K562 (cell line): Measurements from ENCODE around the gene COL1A1. TPM values are rescaled to one million over a fixed set of nuclear protein-coding genes. Genes with fewer than 3 reads are reported as not detected.

Source experiments
- ATAC-seq: fragments of 200-7000 bp; cut with Tn5 transposase; 3 replicates; pipeline ENCODE4 v1.9.1; 2020; ENCODE audit warnings: moderate library complexity
- BruUV-seq: library from RNA; stranded (reverse); fragments of 400-500 nt; replicated peaks from 2 replicates; lab custom pipeline; 2021; lab: Mats Ljungman, UMichigan
- CTCF ChIA-PET: fragments of 300-600 bp; formaldehyde crosslinking; extraction: SDS; loops from one replicate; lab custom pipeline; 2021; ENCODE audit warnings: low intra/inter-chr PET ratio; lab: Yijun Ruan, JAX
- POLR2A ChIA-PET: fragments of 300-600, 350-650 bp; sonication (Branson Sonifier 250); formaldehyde crosslinking; extraction: SDS; loops from one replicate; lab custom pipeline; 2021; ENCODE audit warnings: antibody characterized with exemption, inconsistent platforms; lab: Yijun Ruan, JAX
- DNase-seq, 4 experiments: peaks; one replicate each; pipeline versions ENCODE4 v3.0.0 to v3.0.0-alpha.2; 2011 to 2018; ENCODE audit warnings: low spot score in 3 of 4, mixed read lengths in 3 of 4; ENCODE audit errors: extremely low read depth in 1 of 4
- FAIRE-seq: peaks from 2 replicates; lab custom pipeline; 2011; peaks lifted over from hg19 to GRCh38; lab: Jason Lieb, UNC
- H2AFZ ChIP-seq: 2 replicates; pipeline ENCODE4 v1.6.0; 2011; ENCODE audit warnings: low read depth, low read length, control low read depth, inconsistent platforms
- H3K27ac ChIP-seq: fragments of 200-600 bp; 3 replicates; pipeline ENCODE4 v1.8.0; 2011; ENCODE audit warnings: low read depth, mild to moderate bottlenecking, control low read depth, inconsistent platforms, low read length, moderate library complexity, mixed read lengths; ENCODE audit errors: extremely low read depth
- H3K27me3 ChIP-seq, 2 experiments: fragments of 300-600 bp in 1 of 2; 2 replicates in 1 of 2; 3 replicates in 1 of 2; pipeline versions ENCODE4 v1.6.0 to v1.8.0; 2011; ENCODE audit warnings: inconsistent platforms in 2 of 2, low read length in 2 of 2, mild to moderate bottlenecking in 1 of 2, mixed read lengths in 1 of 2, moderate library complexity in 1 of 2; ENCODE audit not compliant: control insufficient read depth in 2 of 2, insufficient read depth in 2 of 2
- H3K36me3 ChIP-seq: fragments of 300-600 bp; 3 replicates; pipeline ENCODE4 v1.8.0; 2011; ENCODE audit warnings: mild to moderate bottlenecking, low read length, inconsistent platforms; ENCODE audit not compliant: control insufficient read depth, insufficient read depth
- H3K4me1 ChIP-seq, 2 experiments: fragments of 200-600 bp in 1 of 2; replicated peaks in 1 of 2; 2 replicates in 1 of 2; 3 replicates in 1 of 2; pipeline versions ENCODE4 v1.5.1 to v1.8.0; 2011; ENCODE audit warnings: inconsistent platforms in 2 of 2, low read length in 2 of 2, mild to moderate bottlenecking in 1 of 2, mixed read lengths in 1 of 2, moderate library complexity in 1 of 2; ENCODE audit not compliant: control insufficient read depth in 2 of 2, insufficient read depth in 2 of 2
- H3K4me2 ChIP-seq: 2 replicates; pipeline ENCODE4 v1.6.1; 2011; ENCODE audit warnings: low read length, control low read depth, inconsistent platforms, mixed read lengths; ENCODE audit not compliant: insufficient read depth
- H3K4me3 ChIP-seq: fragments of 200-600 bp; sonication (generic), shearing (Covaris generic); 2 replicates; pipeline ENCODE4 v1.5.1; 2016; ENCODE audit warnings: control low read depth, inconsistent platforms
- H3K79me2 ChIP-seq: fragments of 200-600 bp; 3 replicates; pipeline ENCODE4 v1.8.0; 2011; ENCODE audit warnings: low read length, inconsistent platforms; ENCODE audit not compliant: control insufficient read depth, insufficient read depth
- H3K9ac ChIP-seq, 2 experiments: 2 replicates each; pipeline versions ENCODE4 v1.6.0 to v1.6.1; 2011; ENCODE audit warnings: low read depth in 2 of 2, low read length in 2 of 2, control low read depth in 1 of 2, inconsistent platforms in 1 of 2, mild to moderate bottlenecking in 1 of 2, mixed read lengths in 1 of 2; ENCODE audit not compliant: insufficient read depth in 1 of 2
- H3K9me1 ChIP-seq: one replicate; pipeline ENCODE4 v1.6.0; 2011; ENCODE audit warnings: inconsistent platforms, mild to moderate bottlenecking, low read length, moderate library complexity; ENCODE audit not compliant: control insufficient read depth, insufficient read depth
- H3K9me3 ChIP-seq: replicated peaks from 2 replicates; pipeline ENCODE4 v1.5.1; 2011; ENCODE audit warnings: low read depth, low read length, inconsistent platforms; ENCODE audit not compliant: control insufficient read depth, insufficient read depth
- H4K20me1 ChIP-seq: replicated peaks from 2 replicates; pipeline ENCODE4 v1.6.1; 2011; ENCODE audit warnings: low read length, inconsistent platforms, mixed read lengths; ENCODE audit not compliant: control insufficient read depth, insufficient read depth
- CEBPB ChIP-seq: fragments of 450-650 bp; IDR thresholded peaks from 2 replicates; pipeline ENCODE4 v1.6.1; 2016; ENCODE audit warnings: missing genetic modification characterization, missing compliant biosample characterization
- FOXK1 ChIP-seq: sonication (generic); formaldehyde crosslinking; IDR thresholded peaks from 2 replicates; pipeline ENCODE4 v1.8.0; 2022; ENCODE audit warnings: missing genetic modification reagents, mild to moderate bottlenecking, borderline replicate concordance
- PURB ChIP-seq: sonication (generic); formaldehyde crosslinking; IDR thresholded peaks from 2 replicates; pipeline ENCODE4 v1.9.0; 2021; ENCODE audit warnings: low read depth, mild to moderate bottlenecking, missing genetic modification reagents
- WGBS: fragments of 100-300 bp; shearing (Covaris generic); methylation state at CpG from one replicate; pipeline ENCODE4 v1.1.6; 2016; ENCODE audit warnings: low coverage, mixed read lengths; ENCODE audit not compliant: insufficient coverage; ENCODE audit errors: missing lambda C conversion rate; 5-methylcytosine and 5-hydroxymethylcytosine counted together
- in situ Hi-C: fragments of 300-500 bp; cut with MboI; formaldehyde crosslinking; loops from 4 replicates; pipeline ENCODE4 v1.15.0; 2018; ENCODE audit warnings: inconsistent platforms, mixed read lengths
- intact Hi-C: fragments of 100-400 bp; cut with micrococcal nuclease; formaldehyde crosslinking; loops from 2 replicates; pipeline ENCODE4 v1.14.2; 2022
- polyA plus RNA-seq, 8 experiments: library from polyadenylated mRNA; depleted of rRNA in 4 of 8; stranded (reverse) in 5 of 8; unstranded in 3 of 8; fragments of >200 nt; fragmentation: Nextera tagmentation in 2 of 8; fragmentation: Illumina TruSeq in 1 of 8; extraction: Ambion mirVana in 2 of 8; extraction: Trizol in 1 of 8; gene quantifications; 2 replicates each; pipeline versions ENCODE4 v1.2.1 to v1.2.3, GENCODE V29; 2011 to 2014; ENCODE audit warnings: inconsistent platforms in 1 of 8, missing spikeins in 1 of 8
- total RNA-seq, 7 experiments: library from RNA; depleted of rRNA in 6 of 7; stranded (reverse); fragments of >200 nt in 6 of 7; fragmentation: Illumina TruSeq in 2 of 7; extraction: Trizol in 2 of 7; gene quantifications; 2 replicates each; pipeline versions ENCODE4 v1.2.1 to v1.2.3, GENCODE V29; 2011 to 2021; ENCODE audit warnings: low replicate concordance in 1 of 7
- TF ChIP-seq, protein P1 (sequence below): fragments of 250-450 bp; sonication (Bioruptor Pico); IDR thresholded peaks from 2 replicates; pipeline ENCODE4 v1.8.0; 2022; ENCODE audit warnings: moderate library complexity, mild to moderate bottlenecking, inconsistent platforms
- TF ChIP-seq, protein P2 (sequence below): sonication (generic); formaldehyde crosslinking; IDR thresholded peaks from 2 replicates; pipeline ENCODE4 v1.8.1; 2023; ENCODE audit warnings: mild to moderate bottlenecking, missing genetic modification reagents
- TF ChIP-seq, protein P3 (sequence below): conservative IDR thresholded peaks from 2 replicates; pipeline ENCODE4 v1.6.1; 2011; ENCODE audit warnings: low read depth, mild to moderate bottlenecking, low read length; ENCODE audit not compliant: control insufficient read depth

Gene COL1A1
- total and polyA plus RNA-seq, 9 of the 15 experiments (the other 6 are each of a cell fraction or from before 2014, with no cell fraction given) = 0.04 to 3.4 (median 0.18) TPM

DNA sequence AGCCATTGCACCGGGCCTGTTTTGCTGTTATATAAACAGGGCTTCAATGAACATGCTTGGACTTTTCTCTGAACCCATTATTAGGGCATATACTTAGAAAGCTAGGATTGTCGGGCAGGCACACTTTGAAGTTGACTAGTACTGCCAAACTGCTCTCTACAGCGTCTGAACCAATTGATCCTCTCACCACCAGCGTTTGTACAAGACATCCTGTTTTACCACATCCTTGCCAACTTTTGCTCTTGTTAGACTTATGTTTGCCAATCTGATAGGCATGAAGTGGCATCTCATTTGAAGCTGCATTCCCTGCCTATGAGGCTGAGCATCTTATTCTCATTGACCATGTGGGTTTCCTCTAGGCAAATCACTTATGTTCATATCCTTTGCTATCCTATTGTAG, 43.5 kb downstream of the COL1A1 start:
- Histone ChIP-seq H3K36me3 (no peaks in the 10 kb centered on the region), H3K4me3 (no peak overlapping the region), H3K9ac (no peak overlapping the region), H3K9me3 (no peaks in the 10 kb centered on the region), H3K27ac (no peak overlapping the region), H3K4me1 (peaks cover 39 to 43% of the 10 kb centered on the region in 2 experiments), H4K20me1 (no peaks in the 10 kb centered on the region), H3K4me2 (no peak overlapping the region), H3K9me1 (peaks cover 2% of the 10 kb centered on the region), H2AFZ (peak overlapping the region; percentile 46; the same call in 1 of the 2 replicates), H3K27me3 (no peaks in the 10 kb centered on the region), H3K79me2 (no peaks in the 10 kb centered on the region)
- WGBS = 27% methylated on average over 4 of the region's 4 CpGs
- intact Hi-C loops = no loop called here
- ChIA-PET POLR2A (interaction anchor here (0.6 kb wide), 1 partner anchor 20 kb away, joined by 3 read pairs; no protein-coding TSS in a partner anchor), CTCF (no interaction called here)
- FAIRE-seq (no peak), DNase-seq (no peak), ATAC-seq (no peak)
- in situ Hi-C loops = no loop called here
- BruUV-seq = no TSS peak
- no peak for TF ChIP-seq FOXK1 (CRISPR knock-in tag)
- TF ChIP-seq, protein P1, sequence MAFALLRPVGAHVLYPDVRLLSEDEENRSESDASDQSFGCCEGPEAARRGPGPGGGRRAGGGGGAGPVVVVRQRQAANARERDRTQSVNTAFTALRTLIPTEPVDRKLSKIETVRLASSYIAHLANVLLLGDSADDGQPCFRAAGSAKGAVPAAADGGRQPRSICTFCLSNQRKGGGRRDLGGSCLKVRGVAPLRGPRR = no peak
- TF ChIP-seq PURB (CRISPR knock-in tag) = no peak

DNA sequence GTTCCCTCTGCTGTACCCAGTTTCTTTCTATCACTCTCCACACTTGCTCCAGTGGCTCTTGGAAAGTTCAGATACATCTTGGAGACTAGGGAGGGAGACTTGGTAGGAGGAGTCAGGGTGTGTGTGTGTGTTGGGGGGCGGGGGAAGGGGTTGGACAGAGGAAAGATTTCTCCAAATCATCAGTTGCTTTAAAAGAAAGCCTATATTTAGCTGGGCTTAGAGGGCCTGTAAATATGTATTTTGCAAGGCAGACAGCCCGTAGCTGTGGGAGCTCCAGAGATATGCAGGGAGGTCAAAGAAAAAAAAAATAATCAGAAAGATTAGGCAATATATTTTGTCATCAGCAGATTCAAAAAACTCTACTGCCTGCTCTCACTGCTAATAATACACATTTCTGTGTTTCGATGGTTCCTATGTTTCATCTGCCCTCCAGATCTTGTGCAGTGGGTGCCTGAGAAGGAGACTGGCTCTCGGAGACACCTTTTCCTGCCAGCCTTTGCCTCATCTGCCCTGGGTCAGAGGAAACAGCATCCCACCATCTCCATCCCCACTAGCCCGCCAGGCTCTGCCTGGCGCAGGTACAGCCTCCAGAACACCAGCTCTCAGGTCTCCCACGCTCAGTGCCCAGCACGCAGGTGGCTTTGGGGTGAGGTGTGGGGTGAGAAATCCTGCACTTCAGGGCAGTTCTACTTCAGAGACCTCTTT, 46.2 kb downstream of the COL1A1 start:
- no peaks in the 10 kb centered on the region for H3K27me3 ChIP-seq
- no peaks in the 10 kb centered on the region for H4K20me1 ChIP-seq
- no peaks in the 10 kb centered on the region for H3K9me3 ChIP-seq
- peaks cover 17% of the 10 kb centered on the region for H3K79me2 ChIP-seq
- peak overlapping the region; percentile 58 for H2AFZ ChIP-seq
- POLR2A ChIA-PET = interaction anchor here (1.4 to 1.7 kb wide), 2 partner anchors 10 to 19 kb away, joined by 3 to 5 read pairs; no protein-coding TSS in a partner anchor
- H3K4me2 ChIP-seq = no peak overlapping the region
- no peak overlapping the region for H3K4me3 ChIP-seq
- peaks cover 5% of the 10 kb centered on the region for H3K9me1 ChIP-seq
- no peak overlapping the region for H3K27ac ChIP-seq
- WGBS = 56% methylated on average over 8 of the region's 8 CpGs
- peak overlapping the region in 1 of 2 experiments; percentile 26; a peak in 1 of 4 replicates for H3K9ac ChIP-seq
- in situ Hi-C loops = no loop called here
- intact Hi-C loops = no loop called here
- peak in 1 of 4 experiments; percentile 76 for DNase-seq
- BruUV-seq = no TSS peak
- H3K36me3 ChIP-seq = no peaks in the 10 kb centered on the region
- peak; percentile 76 for FAIRE-seq
- CTCF ChIA-PET = no interaction called here
- peaks cover 38 to 54% of the 10 kb centered on the region in 2 experiments for H3K4me1 ChIP-seq
- ATAC-seq = peak; percentile 12; the same call in 1 of the 3 replicates
- peak; percentile 47; the same call in 1 of the 2 replicates for TF ChIP-seq CEBPB (tag)
- TF ChIP-seq, protein P2, sequence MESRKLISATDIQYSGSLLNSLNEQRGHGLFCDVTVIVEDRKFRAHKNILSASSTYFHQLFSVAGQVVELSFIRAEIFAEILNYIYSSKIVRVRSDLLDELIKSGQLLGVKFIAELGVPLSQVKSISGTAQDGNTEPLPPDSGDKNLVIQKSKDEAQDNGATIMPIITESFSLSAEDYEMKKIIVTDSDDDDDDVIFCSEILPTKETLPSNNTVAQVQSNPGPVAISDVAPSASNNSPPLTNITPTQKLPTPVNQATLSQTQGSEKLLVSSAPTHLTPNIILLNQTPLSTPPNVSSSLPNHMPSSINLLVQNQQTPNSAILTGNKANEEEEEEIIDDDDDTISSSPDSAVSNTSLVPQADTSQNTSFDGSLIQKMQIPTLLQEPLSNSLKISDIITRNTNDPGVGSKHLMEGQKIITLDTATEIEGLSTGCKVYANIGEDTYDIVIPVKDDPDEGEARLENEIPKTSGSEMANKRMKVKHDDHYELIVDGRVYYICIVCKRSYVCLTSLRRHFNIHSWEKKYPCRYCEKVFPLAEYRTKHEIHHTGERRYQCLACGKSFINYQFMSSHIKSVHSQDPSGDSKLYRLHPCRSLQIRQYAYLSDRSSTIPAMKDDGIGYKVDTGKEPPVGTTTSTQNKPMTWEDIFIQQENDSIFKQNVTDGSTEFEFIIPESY (CRISPR knock-in tag) = peak; percentile 85
- TF ChIP-seq, protein P3, sequence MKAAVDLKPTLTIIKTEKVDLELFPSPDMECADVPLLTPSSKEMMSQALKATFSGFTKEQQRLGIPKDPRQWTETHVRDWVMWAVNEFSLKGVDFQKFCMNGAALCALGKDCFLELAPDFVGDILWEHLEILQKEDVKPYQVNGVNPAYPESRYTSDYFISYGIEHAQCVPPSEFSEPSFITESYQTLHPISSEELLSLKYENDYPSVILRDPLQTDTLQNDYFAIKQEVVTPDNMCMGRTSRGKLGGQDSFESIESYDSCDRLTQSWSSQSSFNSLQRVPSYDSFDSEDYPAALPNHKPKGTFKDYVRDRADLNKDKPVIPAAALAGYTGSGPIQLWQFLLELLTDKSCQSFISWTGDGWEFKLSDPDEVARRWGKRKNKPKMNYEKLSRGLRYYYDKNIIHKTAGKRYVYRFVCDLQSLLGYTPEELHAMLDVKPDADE = no peak
- TF ChIP-seq, all 486 proteins: peak for 2
